Measurements from ENCODE around the gene WDR33.

DNA sequence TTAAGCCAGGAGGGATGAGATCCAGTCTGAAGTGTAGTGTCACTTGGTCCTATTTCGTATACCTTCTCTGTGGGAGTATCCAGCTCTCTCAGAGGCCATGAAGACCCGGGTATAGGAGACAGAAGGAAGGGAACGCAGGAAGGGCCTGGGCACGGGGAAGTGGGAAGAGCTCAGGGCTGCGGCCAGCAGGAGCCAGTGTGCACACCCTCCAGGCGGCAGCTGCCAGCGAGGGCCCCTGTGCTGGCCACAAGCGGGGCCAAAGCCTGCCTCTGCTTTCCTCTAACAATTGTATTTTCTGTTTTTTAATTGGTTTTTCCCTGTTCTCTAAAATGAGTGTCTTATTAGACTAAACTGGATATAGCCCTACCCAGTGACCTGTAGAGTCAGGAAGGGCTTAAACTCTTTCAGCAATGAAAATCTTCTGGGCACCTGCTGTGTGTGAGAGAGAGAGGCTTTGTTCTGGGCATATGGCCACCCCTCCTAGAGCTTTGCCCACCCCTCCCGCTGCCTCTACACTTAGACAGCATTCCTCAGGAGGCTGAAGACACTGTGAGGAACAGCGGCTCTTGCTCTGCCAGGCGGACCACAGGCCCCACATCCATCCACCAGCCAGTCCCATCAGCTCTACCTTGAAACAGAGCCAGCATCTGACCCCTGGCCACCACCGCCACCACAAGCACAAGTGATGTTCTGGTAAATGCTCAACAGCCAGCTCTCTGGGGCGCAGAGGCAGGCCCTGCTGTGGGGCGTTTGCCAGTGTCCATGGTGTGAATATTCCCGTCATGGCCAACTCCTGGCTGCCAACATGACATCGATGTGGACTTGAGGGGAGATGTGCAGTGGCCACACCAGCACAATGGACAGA, 155.5 kb downstream of the WDR33 start:
- TF ChIP-seq, protein P1, sequence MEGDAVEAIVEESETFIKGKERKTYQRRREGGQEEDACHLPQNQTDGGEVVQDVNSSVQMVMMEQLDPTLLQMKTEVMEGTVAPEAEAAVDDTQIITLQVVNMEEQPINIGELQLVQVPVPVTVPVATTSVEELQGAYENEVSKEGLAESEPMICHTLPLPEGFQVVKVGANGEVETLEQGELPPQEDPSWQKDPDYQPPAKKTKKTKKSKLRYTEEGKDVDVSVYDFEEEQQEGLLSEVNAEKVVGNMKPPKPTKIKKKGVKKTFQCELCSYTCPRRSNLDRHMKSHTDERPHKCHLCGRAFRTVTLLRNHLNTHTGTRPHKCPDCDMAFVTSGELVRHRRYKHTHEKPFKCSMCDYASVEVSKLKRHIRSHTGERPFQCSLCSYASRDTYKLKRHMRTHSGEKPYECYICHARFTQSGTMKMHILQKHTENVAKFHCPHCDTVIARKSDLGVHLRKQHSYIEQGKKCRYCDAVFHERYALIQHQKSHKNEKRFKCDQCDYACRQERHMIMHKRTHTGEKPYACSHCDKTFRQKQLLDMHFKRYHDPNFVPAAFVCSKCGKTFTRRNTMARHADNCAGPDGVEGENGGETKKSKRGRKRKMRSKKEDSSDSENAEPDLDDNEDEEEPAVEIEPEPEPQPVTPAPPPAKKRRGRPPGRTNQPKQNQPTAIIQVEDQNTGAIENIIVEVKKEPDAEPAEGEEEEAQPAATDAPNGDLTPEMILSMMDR (IDR thresholded peaks at IDR 0.05; ENCODE audit: extremely low read depth in 1 of 2, insufficient read depth in 1 of 2, low read depth in 1 of 2, low read length in 2 of 2), result no peak
- TF ChIP-seq MYC (IDR thresholded peaks at IDR 0.05; ENCODE audit: low read depth, low read length) (no peak), POLR2A (IDR thresholded peaks at IDR 0.05; ENCODE audit: low read depth, low read length) (no peak), EZH2 (IDR thresholded peaks at IDR 0.05; ENCODE audit: borderline replicate concordance, low read depth, low read length, severe bottlenecking) (no peak), JUN (IDR thresholded peaks at IDR 0.05; ENCODE audit: borderline replicate concordance, insufficient read depth, insufficient read length, low read depth) (no peak), POLR2AphosphoS5 (IDR thresholded peaks at IDR 0.05; ENCODE audit: insufficient read depth, low read depth, low read length) (no peak)
- TF ChIP-seq, protein P2, sequence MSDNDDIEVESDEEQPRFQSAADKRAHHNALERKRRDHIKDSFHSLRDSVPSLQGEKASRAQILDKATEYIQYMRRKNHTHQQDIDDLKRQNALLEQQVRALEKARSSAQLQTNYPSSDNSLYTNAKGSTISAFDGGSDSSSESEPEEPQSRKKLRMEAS (IDR thresholded peaks at IDR 0.05; ENCODE audit: insufficient read depth, insufficient read length), result no peak

Data from endothelial cell of umbilical vein (primary cell).